ENCODE measurements around the gene ZIC1. TPM values are rescaled to one million over a fixed set of nuclear protein-coding genes. Genes with fewer than 3 reads are reported as not detected.

Gene ZIC1
- total RNA-seq, 2 donors from 2014 or later, result not detected

DNA sequence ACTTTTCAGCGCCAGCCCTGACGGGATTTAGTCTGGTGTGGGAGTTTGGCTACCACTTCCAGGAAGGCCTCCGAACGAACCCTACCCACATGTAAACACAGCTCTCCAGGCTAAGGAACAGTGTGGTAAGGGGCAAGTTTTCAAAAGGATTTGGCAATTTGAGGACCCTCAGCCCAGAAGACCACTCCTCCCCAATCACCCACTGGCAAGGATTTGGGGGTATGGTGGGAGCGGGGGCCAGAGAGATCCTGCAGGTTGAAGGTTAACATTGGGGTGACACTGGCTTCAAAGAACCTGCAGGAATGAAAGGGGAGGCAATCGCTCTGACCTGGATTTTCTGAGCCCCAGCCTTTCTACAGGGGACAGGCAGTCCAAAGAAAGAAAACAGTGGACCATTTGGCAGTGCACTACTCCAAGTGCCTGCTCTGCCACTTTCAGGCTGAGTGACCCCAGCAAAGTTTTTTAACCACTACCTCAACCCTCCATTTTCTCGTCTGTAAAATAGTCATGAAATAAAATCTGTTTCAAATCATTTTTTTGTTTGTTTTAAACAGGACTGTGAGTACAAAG, 37.3 kb upstream of the ZIC1 start:
- no peak overlapping the region for H3K27ac ChIP-seq
- DNase-seq (ENCODE audit: low spot score), result no peak
- TF ChIP-seq POLR2A (IDR thresholded peaks at IDR 0.05), result no peak
- TF ChIP-seq, protein P1, sequence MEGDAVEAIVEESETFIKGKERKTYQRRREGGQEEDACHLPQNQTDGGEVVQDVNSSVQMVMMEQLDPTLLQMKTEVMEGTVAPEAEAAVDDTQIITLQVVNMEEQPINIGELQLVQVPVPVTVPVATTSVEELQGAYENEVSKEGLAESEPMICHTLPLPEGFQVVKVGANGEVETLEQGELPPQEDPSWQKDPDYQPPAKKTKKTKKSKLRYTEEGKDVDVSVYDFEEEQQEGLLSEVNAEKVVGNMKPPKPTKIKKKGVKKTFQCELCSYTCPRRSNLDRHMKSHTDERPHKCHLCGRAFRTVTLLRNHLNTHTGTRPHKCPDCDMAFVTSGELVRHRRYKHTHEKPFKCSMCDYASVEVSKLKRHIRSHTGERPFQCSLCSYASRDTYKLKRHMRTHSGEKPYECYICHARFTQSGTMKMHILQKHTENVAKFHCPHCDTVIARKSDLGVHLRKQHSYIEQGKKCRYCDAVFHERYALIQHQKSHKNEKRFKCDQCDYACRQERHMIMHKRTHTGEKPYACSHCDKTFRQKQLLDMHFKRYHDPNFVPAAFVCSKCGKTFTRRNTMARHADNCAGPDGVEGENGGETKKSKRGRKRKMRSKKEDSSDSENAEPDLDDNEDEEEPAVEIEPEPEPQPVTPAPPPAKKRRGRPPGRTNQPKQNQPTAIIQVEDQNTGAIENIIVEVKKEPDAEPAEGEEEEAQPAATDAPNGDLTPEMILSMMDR (IDR thresholded peaks at IDR 0.05), result no peak
- no peak for TF ChIP-seq POLR2AphosphoS5 (IDR thresholded peaks at IDR 0.05)
- intact Hi-C loops (cut with DNase I), result no loop called here
- peaks cover 19% of the 10 kb centered on the region for H3K27me3 ChIP-seq (replicated peaks; ENCODE audit: insufficient read depth)
- no peaks in the 10 kb centered on the region for H3K36me3 ChIP-seq
- H3K9me3 ChIP-seq, result no peaks in the 10 kb centered on the region
- no peak overlapping the region for H3K4me3 ChIP-seq
- WGBS, result 10% methylated on average over 7 of the region's 7 CpGs
- H3K4me1 ChIP-seq (replicated peaks), result no peaks in the 10 kb centered on the region

DNA sequence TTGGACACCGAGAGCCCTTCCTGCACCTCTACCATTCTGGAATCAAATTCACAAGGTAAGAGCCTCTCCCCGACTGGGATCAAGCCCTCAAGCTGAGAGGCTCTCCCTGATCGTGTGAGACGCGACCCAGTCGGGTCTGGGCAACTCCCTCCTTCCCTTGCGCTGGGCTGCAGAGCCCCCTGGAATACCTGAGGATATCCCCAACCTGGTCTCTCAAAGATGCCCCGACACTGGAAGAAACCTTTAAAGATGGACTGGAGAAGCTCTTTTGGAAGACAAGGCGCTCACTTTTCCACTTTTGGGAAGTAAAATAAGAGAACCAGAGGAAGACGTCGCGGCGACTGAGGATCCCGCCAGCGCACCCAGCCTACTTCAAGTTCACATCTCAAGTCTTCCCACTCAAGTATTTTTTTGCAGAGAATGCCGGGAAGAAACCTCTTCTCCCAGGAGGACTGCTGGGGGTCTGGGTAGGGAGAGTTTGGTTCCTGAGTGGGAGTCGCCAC, 36.6 kb upstream of the ZIC1 start:
- no peaks in the 10 kb centered on the region for H3K4me1 ChIP-seq (replicated peaks)
- WGBS, result 2% methylated on average over 17 of the region's 17 CpGs
- no peak overlapping the region for H3K4me3 ChIP-seq
- no peak for DNase-seq (ENCODE audit: low spot score)
- H3K9me3 ChIP-seq, result no peaks in the 10 kb centered on the region
- no peak for TF ChIP-seq POLR2A (IDR thresholded peaks at IDR 0.05)
- no peak for TF ChIP-seq POLR2AphosphoS5 (IDR thresholded peaks at IDR 0.05)
- TF ChIP-seq, protein P1 (IDR thresholded peaks at IDR 0.05), result no peak
- peaks cover 23% of the 10 kb centered on the region for H3K27me3 ChIP-seq (replicated peaks; ENCODE audit: insufficient read depth)
- no peaks in the 10 kb centered on the region for H3K36me3 ChIP-seq
- no peak overlapping the region for H3K27ac ChIP-seq
- intact Hi-C loops (cut with DNase I), result no loop called here

DNA sequence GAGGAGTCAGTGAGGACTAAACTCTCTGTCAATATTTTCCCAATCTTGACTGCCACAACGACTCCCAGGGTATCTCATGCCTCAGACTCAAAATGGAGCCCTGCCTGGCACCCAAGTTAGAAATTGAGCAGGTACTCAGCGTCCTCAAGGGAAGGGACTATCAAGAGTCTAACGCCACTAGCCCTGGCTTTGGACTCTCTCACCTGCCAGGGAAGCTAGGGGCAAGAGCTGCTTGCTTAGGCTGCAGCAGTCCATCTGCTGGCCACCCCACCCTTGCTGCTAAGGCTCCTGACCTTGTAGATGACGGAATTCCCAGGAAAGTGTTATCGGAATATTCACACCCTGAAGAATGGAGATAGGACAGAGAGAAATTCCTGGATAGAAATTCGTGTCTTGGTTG, 35.9 kb upstream of the ZIC1 start:
- no peak for DNase-seq (ENCODE audit: low spot score)
- H3K4me3 ChIP-seq, result no peak overlapping the region
- 2% methylated on average over 6 of the region's 6 CpGs for WGBS
- H3K27me3 ChIP-seq (replicated peaks; ENCODE audit: insufficient read depth), result peaks cover 25% of the 10 kb centered on the region
- TF ChIP-seq POLR2AphosphoS5 (IDR thresholded peaks at IDR 0.05) (no peak), POLR2A (IDR thresholded peaks at IDR 0.05) (no peak)
- TF ChIP-seq, protein P1 (IDR thresholded peaks at IDR 0.05), result no peak
- H3K36me3 ChIP-seq, result no peaks in the 10 kb centered on the region
- intact Hi-C loops (cut with DNase I), result no loop called here
- H3K9me3 ChIP-seq, result no peaks in the 10 kb centered on the region
- H3K27ac ChIP-seq, result no peak overlapping the region
- H3K4me1 ChIP-seq (replicated peaks), result no peaks in the 10 kb centered on the region

DNA sequence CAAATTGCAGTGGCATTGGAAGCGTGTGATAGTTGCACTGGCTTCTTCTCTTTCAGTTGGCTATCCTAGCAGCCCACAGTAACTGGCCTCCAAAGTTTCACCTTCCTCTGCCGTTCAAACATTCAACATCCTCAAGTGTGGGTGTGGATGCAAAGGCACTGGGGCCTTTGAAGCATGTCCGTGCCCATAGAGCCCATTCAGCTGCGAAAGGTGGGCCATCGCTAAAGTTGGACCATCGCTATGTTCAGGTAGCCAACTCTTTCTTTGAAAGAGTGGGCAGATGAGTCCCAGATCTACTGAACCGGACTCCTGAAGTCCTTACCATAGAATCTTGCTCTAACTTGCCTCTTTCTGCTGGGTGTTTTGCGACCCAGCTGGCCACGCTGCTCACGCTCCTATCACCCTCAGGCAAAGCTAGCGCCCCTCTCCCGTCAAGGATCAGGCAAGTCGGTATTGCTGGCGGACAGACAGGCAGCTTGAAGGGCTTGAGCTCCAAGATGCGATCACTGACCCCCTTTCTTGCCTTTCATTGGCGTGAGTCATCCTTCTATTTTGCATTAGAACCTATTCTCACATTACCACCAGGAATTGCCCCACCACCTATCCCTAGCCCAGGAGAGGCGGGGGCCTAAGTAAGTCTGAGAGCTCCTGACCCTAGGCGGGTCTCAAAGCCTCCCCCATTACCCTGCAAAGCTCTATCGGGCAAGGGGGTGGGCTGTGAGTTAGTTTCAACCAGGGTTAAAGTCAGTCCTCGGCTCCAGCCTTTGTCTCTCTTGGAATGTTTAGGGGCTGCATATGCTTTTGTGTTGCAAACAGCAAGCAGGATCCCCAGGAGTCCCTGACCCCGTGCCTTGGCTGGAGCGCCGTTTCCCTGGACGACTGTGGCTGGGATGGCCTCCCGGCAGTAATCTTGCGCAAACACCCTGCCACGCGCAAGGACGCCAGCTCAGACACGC, 31.5 kb upstream of the ZIC1 start:
- H3K27me3 ChIP-seq (replicated peaks; ENCODE audit: insufficient read depth), result peaks cover 25% of the 10 kb centered on the region
- TF ChIP-seq, protein P1 (IDR thresholded peaks at IDR 0.05), result no peak
- no peak for TF ChIP-seq POLR2AphosphoS5 (IDR thresholded peaks at IDR 0.05)
- no peak for DNase-seq (ENCODE audit: low spot score)
- H3K36me3 ChIP-seq, result no peaks in the 10 kb centered on the region
- intact Hi-C loops (cut with DNase I), result no loop called here
- no peak overlapping the region for H3K27ac ChIP-seq
- no peaks in the 10 kb centered on the region for H3K9me3 ChIP-seq
- H3K4me3 ChIP-seq, result no peak overlapping the region
- 5% methylated on average over 30 of the region's 30 CpGs for WGBS
- no peaks in the 10 kb centered on the region for H3K4me1 ChIP-seq (replicated peaks)
